HepG2 (cell line): Measurements from ENCODE around the gene RTKN2. TPM values are rescaled to one million over a fixed set of nuclear protein-coding genes. Genes with fewer than 3 reads are reported as not detected.
A peak's percentile ranks its signal among the peaks of the same experiment; 100 is the strongest.

Source experiments
- ATF3 ChIP-seq: sonication (generic); formaldehyde crosslinking; IDR thresholded peaks from 2 replicates; pipeline ENCODE4 v1.4.0; 2020; ENCODE audit warnings: missing genetic modification reagents
- EZH2 ChIP-seq: conservative IDR thresholded peaks from 2 replicates; pipeline ENCODE4 v1.6.1; 2012; ENCODE audit warnings: mild to moderate bottlenecking, low read depth, low read length, moderate library complexity
- GATA4 ChIP-seq: sonication (generic); IDR thresholded peaks from 2 replicates; pipeline ENCODE4 v1.6.1; 2016; ENCODE audit warnings: antibody characterized with exemption, low read depth, borderline replicate concordance
- KMT2A ChIP-seq: sonication (generic); formaldehyde crosslinking; IDR thresholded peaks from 2 replicates; pipeline ENCODE4 v1.4.0; 2020; ENCODE audit warnings: missing genetic modification reagents
- MYNN ChIP-seq: sonication (generic); formaldehyde crosslinking; IDR thresholded peaks from 2 replicates; pipeline ENCODE4 v1.4.0; 2020; ENCODE audit warnings: mild to moderate bottlenecking, low read depth, missing genetic modification reagents
- NFIC ChIP-seq: IDR thresholded peaks from 2 replicates; pipeline ENCODE4 v1.6.1; 2012; ENCODE audit warnings: mild to moderate bottlenecking, low read length, inconsistent platforms
- NR2C2 ChIP-seq: sonication (generic); formaldehyde crosslinking; IDR thresholded peaks from 2 replicates; pipeline ENCODE4 v1.4.0; 2020; ENCODE audit warnings: missing genetic modification reagents, mild to moderate bottlenecking, moderate library complexity, borderline replicate concordance
- PLRG1 ChIP-seq: fragments of 450-650 bp; conservative IDR thresholded peaks from 2 replicates; pipeline ENCODE4 v1.6.1; 2016
- SOX6 ChIP-seq, 2 experiments: fragments of 450-650 bp in 1 of 2; sonication (generic) in 1 of 2; formaldehyde crosslinking in 1 of 2; IDR thresholded peaks; 2 replicates each; pipeline versions ENCODE4 v1.4.0 to v1.6.1; 2017 to 2020; ENCODE audit warnings: antibody characterized with exemption in 1 of 2, mild to moderate bottlenecking in 1 of 2, missing genetic modification reagents in 1 of 2
- ZFP36L1 ChIP-seq: sonication (generic); formaldehyde crosslinking; IDR thresholded peaks from 2 replicates; pipeline ENCODE4 v1.8.0; 2022; ENCODE audit warnings: mild to moderate bottlenecking, missing genetic modification reagents, moderate library complexity
- ZFY ChIP-seq: sonication (generic); formaldehyde crosslinking; IDR thresholded peaks from 2 replicates; pipeline ENCODE4 v1.4.0; 2020; ENCODE audit warnings: missing genetic modification reagents
- ZNF484 ChIP-seq: sonication (generic); formaldehyde crosslinking; IDR thresholded peaks from 2 replicates; pipeline ENCODE4 v1.5.1; 2020; ENCODE audit warnings: mild to moderate bottlenecking, low read depth, missing genetic modification reagents, borderline replicate concordance
- ZNF570 ChIP-seq: sonication (generic); formaldehyde crosslinking; IDR thresholded peaks from 2 replicates; pipeline ENCODE4 v1.4.0; 2020; ENCODE audit warnings: mild to moderate bottlenecking, missing genetic modification reagents, borderline replicate concordance
- ZNF710 ChIP-seq: sonication (generic); formaldehyde crosslinking; IDR thresholded peaks from 2 replicates; pipeline ENCODE4 v1.5.0; 2020; ENCODE audit warnings: mild to moderate bottlenecking, missing genetic modification reagents, borderline replicate concordance
- ZNF782 ChIP-seq: sonication (generic); formaldehyde crosslinking; IDR thresholded peaks from 2 replicates; pipeline ENCODE4 v1.4.0; 2020; ENCODE audit warnings: missing genetic modification reagents, mild to moderate bottlenecking, borderline replicate concordance
- polyA plus RNA-seq, 8 experiments: library from polyadenylated mRNA; depleted of rRNA in 3 of 8; stranded (reverse) in 7 of 8; unstranded in 1 of 8; fragments of >200 nt; fragmentation: Illumina TruSeq in 4 of 8; extraction: Trizol in 4 of 8; gene quantifications; 2 replicates each; pipeline versions ENCODE4 v1.2.1 to v1.2.3, GENCODE V29; 2011 to 2016; ENCODE audit warnings: low read depth in 4 of 8, missing spikeins in 1 of 8, mixed read lengths in 1 of 8; ENCODE audit not compliant: insufficient read depth in 1 of 8
- total RNA-seq, 5 experiments: library from RNA; depleted of rRNA; stranded (reverse); fragments of >200 nt; fragmentation: Illumina TruSeq; extraction: Trizol; gene quantifications; 2 replicates each; pipeline ENCODE4 v1.2.3, GENCODE V29; 2016; ENCODE audit warnings: low read depth in 1 of 5
- TF ChIP-seq, protein P1 (sequence below): sonication (generic); formaldehyde crosslinking; IDR thresholded peaks from 2 replicates; pipeline ENCODE4 v1.4.0; 2020; ENCODE audit warnings: missing genetic modification reagents
- TF ChIP-seq, protein P2 (sequence below): sonication (generic); formaldehyde crosslinking; IDR thresholded peaks from 2 replicates; pipeline ENCODE4 v1.5.0; 2020; ENCODE audit warnings: missing genetic modification reagents
- TF ChIP-seq, protein P3 (sequence below): sonication (generic); formaldehyde crosslinking; IDR thresholded peaks from 2 replicates; pipeline ENCODE4 v1.9.0; 2021; ENCODE audit warnings: missing genetic modification reagents, borderline replicate concordance
- TF ChIP-seq, protein P4 (sequence below): sonication (generic); formaldehyde crosslinking; IDR thresholded peaks from 2 replicates; pipeline ENCODE4 v1.4.0; 2020; ENCODE audit warnings: missing genetic modification reagents
- TF ChIP-seq, protein P5 (sequence below): sonication (generic); formaldehyde crosslinking; IDR thresholded peaks from 2 replicates; pipeline ENCODE4 v1.4.0; 2020; ENCODE audit warnings: missing genetic modification reagents, borderline replicate concordance

The RTKN2 gene
- total and polyA plus RNA-seq, 2 of the 13 experiments (the other 11 are each of a cell fraction or from before 2014, with no cell fraction given): 2.2 to 7.0 TPM

DNA sequence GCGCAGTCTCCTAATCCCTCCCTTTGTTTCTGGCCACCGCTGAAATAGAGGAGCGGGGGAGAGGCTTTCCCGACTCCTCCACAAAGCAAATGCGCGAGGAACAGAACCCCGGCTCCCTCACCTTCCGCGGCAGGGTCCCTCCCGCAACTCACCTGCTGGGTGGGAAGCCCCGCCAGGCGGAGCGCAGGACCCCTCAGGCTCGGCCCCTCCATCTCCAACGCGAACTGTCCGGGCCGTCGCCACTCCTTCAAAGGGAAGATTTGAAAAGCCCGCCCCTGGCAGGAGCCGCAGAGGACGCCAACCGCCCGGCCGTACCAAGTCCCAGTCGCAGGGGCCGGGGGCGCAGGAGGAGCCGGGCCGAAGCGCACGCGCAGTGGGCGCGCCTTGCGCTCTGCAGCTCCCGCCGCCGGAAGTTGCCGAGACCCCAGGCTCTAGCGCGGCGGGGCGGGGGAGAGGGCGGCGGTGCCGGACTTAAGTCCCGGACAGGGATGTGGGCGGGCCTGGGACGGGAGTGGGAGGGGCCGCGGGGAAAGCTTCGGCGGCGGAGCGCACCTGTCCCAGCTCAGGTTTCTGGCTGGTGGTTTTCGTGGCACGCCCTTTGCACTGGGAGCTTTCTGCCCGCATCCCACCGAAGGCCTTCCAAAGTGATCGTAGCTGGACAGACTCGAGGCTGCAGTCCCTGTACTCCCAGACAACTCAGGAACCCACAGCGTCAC, at the start of gene RTKN2 (continued):
- TF ChIP-seq ZNF710 (peak; percentile 53; the same call in 1 of the 2 replicates), MYNN (CRISPR knock-in tag) (no peak), NFIC (no peak), ZFP36L1 (CRISPR knock-in tag) (0 out of 2 replicates have a peak, but pooled peaks have one; percentile 16), ATF3 (CRISPR knock-in tag) (no peak), NR2C2 (CRISPR knock-in tag) (peak; percentile 32; the same call in 1 of the 2 replicates), ZNF484 (CRISPR knock-in tag) (no peak), ZNF782 (CRISPR knock-in tag) (no peak; the same call in 1 of the 2 replicates), ZFY (CRISPR knock-in tag) (peak; percentile 64), ZNF570 (no peak), SOX6 (IDR thresholded peaks at IDR 0.05) (no peak), SOX6 (CRISPR knock-in tag; IDR thresholded peaks at IDR 0.05) (peak; percentile 68), PLRG1 (no peak), KMT2A (CRISPR knock-in tag) (peak; percentile 82; the same call in 1 of the 2 replicates), GATA4 (no peak), EZH2 (no peak)
- TF ChIP-seq, protein P1, sequence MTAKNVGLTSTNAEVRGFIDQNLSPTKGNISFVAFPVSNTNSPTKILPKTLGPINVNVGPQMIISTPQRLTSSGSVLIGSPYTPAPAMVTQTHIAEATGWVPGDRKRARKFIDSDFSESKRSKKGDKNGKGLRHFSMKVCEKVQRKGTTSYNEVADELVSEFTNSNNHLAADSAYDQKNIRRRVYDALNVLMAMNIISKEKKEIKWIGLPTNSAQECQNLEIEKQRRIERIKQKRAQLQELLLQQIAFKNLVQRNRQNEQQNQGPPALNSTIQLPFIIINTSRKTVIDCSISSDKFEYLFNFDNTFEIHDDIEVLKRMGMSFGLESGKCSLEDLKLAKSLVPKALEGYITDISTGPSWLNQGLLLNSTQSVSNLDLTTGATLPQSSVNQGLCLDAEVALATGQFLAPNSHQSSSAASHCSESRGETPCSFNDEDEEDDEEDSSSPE (CRISPR knock-in tag): peak; percentile 99
- TF ChIP-seq, protein P2, sequence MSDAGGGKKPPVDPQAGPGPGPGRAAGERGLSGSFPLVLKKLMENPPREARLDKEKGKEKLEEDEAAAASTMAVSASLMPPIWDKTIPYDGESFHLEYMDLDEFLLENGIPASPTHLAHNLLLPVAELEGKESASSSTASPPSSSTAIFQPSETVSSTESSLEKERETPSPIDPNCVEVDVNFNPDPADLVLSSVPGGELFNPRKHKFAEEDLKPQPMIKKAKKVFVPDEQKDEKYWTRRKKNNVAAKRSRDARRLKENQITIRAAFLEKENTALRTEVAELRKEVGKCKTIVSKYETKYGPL: no peak
- TF ChIP-seq, protein P3, sequence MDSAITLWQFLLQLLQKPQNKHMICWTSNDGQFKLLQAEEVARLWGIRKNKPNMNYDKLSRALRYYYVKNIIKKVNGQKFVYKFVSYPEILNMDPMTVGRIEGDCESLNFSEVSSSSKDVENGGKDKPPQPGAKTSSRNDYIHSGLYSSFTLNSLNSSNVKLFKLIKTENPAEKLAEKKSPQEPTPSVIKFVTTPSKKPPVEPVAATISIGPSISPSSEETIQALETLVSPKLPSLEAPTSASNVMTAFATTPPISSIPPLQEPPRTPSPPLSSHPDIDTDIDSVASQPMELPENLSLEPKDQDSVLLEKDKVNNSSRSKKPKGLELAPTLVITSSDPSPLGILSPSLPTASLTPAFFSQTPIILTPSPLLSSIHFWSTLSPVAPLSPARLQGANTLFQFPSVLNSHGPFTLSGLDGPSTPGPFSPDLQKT (CRISPR knock-in tag): no peak
- TF ChIP-seq, protein P4, sequence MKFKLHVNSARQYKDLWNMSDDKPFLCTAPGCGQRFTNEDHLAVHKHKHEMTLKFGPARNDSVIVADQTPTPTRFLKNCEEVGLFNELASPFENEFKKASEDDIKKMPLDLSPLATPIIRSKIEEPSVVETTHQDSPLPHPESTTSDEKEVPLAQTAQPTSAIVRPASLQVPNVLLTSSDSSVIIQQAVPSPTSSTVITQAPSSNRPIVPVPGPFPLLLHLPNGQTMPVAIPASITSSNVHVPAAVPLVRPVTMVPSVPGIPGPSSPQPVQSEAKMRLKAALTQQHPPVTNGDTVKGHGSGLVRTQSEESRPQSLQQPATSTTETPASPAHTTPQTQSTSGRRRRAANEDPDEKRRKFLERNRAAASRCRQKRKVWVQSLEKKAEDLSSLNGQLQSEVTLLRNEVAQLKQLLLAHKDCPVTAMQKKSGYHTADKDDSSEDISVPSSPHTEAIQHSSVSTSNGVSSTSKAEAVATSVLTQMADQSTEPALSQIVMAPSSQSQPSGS (CRISPR knock-in tag): 0 out of 2 replicates have a peak, but pooled peaks have one; percentile 45
- TF ChIP-seq, protein P5, sequence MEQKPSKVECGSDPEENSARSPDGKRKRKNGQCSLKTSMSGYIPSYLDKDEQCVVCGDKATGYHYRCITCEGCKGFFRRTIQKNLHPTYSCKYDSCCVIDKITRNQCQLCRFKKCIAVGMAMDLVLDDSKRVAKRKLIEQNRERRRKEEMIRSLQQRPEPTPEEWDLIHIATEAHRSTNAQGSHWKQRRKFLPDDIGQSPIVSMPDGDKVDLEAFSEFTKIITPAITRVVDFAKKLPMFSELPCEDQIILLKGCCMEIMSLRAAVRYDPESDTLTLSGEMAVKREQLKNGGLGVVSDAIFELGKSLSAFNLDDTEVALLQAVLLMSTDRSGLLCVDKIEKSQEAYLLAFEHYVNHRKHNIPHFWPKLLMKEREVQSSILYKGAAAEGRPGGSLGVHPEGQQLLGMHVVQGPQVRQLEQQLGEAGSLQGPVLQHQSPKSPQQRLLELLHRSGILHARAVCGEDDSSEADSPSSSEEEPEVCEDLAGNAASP (CRISPR knock-in tag): 0 out of 2 replicates have a peak, but pooled peaks have one; percentile 17
